ENCODE results near the gene PSMD1.
A peak's percentile ranks its signal among the peaks of the same experiment; 100 is the strongest.
"Not testable (repeated sequence)": the region's sequence is repeated elsewhere in the genome, so short reads cannot be mapped to it uniquely, and the experiment has no call there.

Gene PSMD1

DNA sequence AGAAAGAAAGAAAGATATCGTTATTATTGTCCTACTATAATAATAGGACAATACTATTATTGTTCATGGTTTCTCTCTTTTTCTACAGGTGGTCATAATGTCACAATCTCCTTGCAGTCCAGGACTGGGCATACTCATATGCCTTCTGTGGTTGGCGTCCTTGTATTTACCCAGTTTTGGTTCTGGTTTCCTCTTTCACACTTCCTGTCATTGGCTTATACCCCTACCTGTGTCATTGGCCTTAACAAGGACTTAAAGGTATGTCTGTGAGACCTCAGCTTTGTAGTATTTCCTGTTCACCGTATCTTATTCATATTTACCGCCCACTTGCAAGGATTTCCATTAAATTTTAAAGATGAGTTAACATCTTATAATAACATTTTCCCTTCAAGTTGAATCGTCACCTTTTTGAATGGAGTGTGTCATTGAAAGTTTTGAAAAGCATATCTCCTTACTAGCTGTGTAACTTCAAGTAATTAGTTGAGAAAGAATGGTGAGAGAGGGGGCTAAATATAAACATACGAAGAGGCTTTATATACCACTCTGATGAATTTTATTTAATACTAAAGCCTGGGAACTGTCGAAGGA is 104.7 kb downstream of the PSMD1 start:
- no peak for DNase-seq

GRCh38 chr2:231161877-231162329 is 105.2 kb downstream of the PSMD1 start:
- no peak for DNase-seq

DNA sequence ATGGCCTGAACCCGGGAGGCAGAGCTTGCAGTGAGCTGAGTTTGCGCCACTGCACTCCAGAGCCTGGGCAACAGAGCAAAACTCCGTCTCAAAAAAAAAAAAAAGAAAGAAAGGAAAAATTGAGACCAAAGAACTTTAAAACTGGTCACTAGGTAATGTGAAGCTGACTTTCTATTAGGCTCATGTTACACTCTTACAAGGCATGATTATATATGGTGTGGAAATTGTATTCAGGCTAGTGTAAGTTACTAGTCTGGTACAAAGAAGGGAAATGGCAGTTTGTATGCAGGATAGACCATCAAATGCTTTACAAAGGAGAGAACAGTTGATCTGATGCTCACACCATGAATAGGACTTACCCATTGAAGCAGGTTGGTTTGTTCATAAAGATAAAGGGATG is 106.3 kb downstream of the PSMD1 start:
- DNase-seq = no peak

DNA sequence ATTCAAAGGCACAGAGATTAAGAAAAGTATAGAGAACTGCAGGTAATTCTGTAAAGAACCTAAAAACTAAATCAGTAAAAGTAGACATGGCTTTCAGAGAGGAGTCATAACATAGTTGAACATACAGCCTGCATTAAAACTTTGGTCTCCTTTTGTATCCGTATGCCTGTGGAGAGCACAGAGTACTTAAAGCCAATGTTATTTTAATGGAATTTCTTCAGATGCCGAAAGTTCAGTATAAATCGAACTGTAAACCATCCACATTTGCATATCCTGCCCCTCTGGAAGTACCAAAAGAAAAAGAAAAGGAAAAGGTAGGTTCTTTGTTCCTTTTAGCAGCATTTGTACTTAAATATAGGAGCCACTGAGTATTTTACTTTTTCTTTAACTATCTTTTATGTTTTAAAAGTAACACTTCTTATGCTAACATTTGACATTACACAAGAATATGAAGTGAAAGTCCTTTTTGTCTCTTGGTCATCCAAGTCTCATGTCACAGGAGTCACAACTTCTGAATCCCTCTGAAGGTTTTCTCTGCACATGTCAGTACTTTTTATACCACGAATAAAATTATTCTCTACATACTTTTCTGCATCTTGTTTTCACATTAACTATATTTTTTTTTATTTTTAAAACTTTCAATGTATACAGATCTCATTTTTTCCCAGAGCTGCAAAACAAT is 106.9 kb downstream of the PSMD1 start:
- DNase-seq = no peak

- no peak for DNase-seq
These were observed 111.2 kb downstream of the PSMD1 start for GRCh38 chr2:231167745-231168459.

- DNase-seq = no peak
These were observed 111.9 kb downstream of the PSMD1 start for GRCh38 chr2:231168460-231169139.

DNA sequence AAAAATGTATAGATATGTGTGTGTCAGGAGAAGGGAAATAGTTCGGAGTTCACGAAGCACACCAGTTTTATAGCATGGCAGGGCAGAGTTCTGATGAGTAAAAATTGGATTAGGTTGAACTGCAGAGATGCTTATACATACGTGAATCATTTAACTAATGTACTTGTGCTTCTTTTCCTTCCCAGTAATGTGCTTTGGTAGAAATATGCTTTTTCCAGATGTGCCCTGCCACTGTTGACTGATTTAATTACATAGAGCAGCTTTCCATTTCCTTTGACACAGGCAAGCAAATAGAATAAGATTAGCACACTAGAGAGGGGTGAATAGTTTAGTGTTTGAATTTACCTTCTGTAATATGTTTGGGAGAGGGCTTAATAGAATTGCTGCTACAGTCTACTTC is 112.8 kb downstream of the PSMD1 start:
- no peak for DNase-seq

- DNase-seq = no peak
These were observed 113.4 kb downstream of the PSMD1 start for GRCh38 chr2:231170055-231170454.

DNA sequence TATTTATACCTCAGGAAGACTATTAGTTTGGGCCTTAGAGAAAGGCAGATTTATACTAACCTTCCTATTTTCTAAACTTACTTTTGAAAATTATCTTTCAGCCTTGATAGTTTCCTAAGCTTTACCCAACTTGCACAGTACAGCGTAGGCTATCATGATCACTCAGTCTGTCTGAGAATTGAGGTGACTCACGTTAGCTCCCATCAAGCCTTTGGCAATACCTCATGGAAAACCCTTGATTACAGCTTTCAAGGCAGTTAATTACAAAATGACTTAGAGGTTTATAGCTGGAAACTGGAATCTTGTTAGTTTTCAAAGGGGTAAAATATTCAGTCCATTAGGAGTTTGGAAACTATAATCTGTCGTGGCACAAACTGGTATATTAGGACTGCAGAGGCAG is 115.4 kb downstream of the PSMD1 start:
- DNase-seq = no peak

DNA sequence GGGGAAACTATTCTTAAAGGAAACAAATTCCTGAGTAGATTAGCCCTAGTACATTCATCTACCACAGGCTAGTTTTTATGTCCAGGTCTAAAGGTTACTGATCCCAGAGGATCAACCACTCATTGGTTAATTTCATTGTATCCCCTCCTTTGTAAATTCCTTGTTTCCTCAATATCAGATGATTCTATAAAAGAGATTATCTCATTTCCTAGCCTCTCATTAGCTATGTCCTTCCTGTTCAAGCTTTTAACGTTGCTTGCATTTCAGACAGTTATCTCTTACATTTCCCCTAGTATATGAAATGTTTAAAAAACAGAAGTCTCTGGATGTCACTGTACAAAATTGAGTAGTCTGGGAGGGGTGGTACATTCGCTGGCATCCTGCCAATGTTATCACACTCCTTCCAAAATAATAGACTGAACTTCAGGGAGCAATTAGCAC is 117.6 kb downstream of the PSMD1 start:
- DNase-seq = no peak

DNA sequence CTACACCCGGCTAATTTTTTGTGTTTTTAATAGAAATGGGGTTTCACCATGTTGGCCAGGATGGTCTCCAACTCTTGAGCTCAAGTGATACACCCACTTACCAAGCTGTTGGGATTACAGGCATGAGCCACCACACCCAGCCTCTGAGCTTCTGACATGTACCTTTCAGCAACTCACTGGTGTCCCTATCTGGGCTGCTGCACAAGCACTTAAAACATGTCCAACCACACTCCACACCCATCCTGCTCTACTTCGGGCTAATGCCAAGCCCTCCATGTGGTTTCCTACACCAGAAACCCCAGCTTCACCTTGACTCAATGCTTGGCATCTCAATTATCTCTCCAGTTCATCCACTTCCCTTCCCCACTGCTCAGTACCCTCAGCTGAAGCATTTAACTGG is 119.4 kb downstream of the PSMD1 start:
- DNase-seq = no peak

GRCh38 chr2:231177156-231178025 is 120.7 kb downstream of the PSMD1 start:
- DNase-seq = no peak

GRCh38 chr2:231178805-231179204 is 122.1 kb downstream of the PSMD1 start:
- DNase-seq = not testable (repeated sequence)

GRCh38 chr2:231181860-231182512 is 125.3 kb downstream of the PSMD1 start:
- DNase-seq = peak; percentile 3

GRCh38 chr2:231182513-231182899 is 125.8 kb downstream of the PSMD1 start:
- DNase-seq = no peak

DNA sequence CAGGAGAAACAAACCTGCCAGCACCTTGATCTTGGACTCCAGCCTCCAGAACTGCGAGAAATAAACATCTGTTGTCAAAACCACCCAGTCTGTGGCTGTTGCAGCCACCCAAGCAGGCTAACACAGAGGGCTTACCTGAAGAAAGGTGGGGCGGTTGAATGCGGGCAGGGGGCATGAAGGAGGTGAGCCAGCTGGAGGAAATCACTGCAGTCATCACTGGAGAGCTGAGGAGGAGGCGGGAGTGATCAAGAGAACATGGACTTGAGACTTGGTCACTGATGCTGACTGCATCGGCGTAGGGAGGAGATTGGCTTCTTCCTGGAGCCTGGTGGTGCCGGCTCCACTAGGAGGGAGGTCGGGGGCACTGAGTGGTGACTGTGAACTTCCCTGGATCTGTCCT is 127.2 kb downstream of the PSMD1 start:
- no peak for DNase-seq

DNA sequence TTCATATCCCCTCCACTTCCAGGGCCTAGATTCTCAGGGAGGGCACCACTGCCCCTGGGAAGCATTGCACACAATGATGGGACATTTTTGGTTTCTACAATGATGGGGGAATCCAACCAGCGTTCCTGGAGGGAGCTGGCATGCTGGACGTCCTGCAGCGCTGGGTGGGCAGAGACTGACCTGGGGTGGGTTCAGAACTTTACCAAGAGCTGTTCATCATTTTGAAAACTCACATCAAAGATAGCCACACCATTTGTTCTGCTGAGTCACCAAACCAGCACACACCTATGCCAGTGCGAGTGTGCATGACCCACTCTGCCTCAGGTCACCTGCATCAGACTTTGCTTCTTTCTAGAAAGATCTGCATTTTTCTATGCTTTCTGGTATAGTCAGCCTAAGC is 127.7 kb downstream of the PSMD1 start:
- DNase-seq = no peak

- no peak for DNase-seq
These were observed 128.5 kb downstream of the PSMD1 start for GRCh38 chr2:231185050-231185725.

- no peak for DNase-seq
These were observed 129.2 kb downstream of the PSMD1 start for GRCh38 chr2:231185886-231186285.

GRCh38 chr2:231186325-231186724 is 129.7 kb downstream of the PSMD1 start:
- no peak for DNase-seq

DNA sequence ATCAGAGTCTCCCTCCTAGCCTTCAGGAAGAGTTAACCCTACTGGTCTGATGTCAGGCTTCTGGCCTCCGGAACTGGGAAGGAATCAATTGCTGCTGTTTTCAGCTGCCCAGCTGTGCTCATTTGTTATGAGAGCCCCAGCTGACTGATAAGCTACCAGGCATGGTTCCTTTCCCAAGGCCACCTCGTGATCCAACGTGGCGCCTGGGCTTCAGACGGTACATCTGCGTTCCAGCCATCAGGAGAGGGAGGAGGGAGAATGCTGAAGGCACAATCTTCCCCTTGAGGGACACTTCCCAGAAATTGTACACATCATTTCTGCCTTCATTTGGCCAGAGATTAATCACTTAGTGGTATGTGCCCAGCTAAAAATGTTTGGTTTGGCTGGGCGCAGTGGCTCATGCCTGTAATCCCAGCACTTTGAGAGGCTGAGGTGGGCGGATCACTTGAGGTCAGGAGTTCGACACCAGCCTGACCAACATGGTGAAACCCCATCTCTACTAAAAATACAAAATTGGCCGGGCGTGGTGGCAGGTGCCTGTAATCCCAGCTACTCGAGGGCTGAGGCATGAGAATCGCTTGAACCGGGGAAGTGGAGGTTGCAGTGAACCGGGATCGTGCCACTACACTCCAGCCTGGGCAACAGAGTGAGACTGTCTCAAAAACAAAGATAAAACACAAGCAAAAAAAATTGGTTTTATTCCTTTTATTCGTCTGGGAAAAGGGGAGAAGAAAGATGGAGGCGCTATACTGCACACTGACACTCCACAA is 131.3 kb downstream of the PSMD1 start:
- no peak for DNase-seq
